Adrenal gland (tissue), 5 donors: ENCODE measurements around the gene CDKAL1.

Experiments used
- POLR2A ChIP-seq, 2 donors: fragments of 450-650 bp; IDR thresholded peaks; one replicate each; pipeline ENCODE4 v1.6.1; 2017; ENCODE audit warnings: antibody characterized with exemption in 2 of 2, mild to moderate bottlenecking in 2 of 2, moderate library complexity in 1 of 2
- TF ChIP-seq, protein P1 (sequence below), 6 experiments: fragments of 450-650 bp in 4 of 6; fragments of 200-600 bp in 2 of 6; sonication (generic) in 1 of 6; IDR thresholded peaks; 1 replicate in 5 of 6; 2 replicates in 1 of 6; pipeline versions ENCODE4 v1.5.1 to v1.8.0; 2016 to 2021; ENCODE audit warnings: antibody characterized with exemption in 6 of 6, mild to moderate bottlenecking in 2 of 6, moderate library complexity in 1 of 6
- donor health status: DM: no; HTN: no; CAD: no.

DNA sequence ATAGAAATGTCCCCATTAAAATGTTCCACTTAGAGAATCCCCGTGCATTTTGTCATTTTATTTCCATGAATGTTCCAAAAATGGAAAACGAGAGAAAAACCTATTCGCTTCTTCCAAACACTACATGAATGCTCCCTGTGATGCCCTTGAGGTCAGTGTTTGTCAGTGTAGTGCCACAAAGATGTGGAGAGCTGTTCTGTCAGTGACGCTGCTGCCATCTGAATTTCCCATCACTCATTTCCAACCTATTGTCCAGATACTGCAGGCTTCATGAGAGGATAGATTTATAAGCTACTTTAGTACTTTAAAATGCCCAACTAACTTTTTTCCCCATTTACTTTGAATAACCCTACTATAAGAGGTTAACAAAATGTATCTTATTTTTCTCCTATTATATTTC lies 335.8 kb downstream of the CDKAL1 start:
- no peak for TF ChIP-seq POLR2A (IDR thresholded peaks at IDR 0.05)
- TF ChIP-seq, protein P1, sequence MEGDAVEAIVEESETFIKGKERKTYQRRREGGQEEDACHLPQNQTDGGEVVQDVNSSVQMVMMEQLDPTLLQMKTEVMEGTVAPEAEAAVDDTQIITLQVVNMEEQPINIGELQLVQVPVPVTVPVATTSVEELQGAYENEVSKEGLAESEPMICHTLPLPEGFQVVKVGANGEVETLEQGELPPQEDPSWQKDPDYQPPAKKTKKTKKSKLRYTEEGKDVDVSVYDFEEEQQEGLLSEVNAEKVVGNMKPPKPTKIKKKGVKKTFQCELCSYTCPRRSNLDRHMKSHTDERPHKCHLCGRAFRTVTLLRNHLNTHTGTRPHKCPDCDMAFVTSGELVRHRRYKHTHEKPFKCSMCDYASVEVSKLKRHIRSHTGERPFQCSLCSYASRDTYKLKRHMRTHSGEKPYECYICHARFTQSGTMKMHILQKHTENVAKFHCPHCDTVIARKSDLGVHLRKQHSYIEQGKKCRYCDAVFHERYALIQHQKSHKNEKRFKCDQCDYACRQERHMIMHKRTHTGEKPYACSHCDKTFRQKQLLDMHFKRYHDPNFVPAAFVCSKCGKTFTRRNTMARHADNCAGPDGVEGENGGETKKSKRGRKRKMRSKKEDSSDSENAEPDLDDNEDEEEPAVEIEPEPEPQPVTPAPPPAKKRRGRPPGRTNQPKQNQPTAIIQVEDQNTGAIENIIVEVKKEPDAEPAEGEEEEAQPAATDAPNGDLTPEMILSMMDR (IDR thresholded peaks at IDR 0.05), result no peak
